HG03575 (cell line): Measurements from ENCODE around the gene SLC18B1.

Source experiments
- ATAC-seq: cut with Tn5 transposase; IDR thresholded peaks from one replicate; pipeline ENCODE4 v1.9.1; 2021; ENCODE audit not compliant: unreplicated experiment, insufficient number of reproducible peaks, low FRiP score; ENCODE audit errors: extremely low read depth

Gene SLC18B1

DNA sequence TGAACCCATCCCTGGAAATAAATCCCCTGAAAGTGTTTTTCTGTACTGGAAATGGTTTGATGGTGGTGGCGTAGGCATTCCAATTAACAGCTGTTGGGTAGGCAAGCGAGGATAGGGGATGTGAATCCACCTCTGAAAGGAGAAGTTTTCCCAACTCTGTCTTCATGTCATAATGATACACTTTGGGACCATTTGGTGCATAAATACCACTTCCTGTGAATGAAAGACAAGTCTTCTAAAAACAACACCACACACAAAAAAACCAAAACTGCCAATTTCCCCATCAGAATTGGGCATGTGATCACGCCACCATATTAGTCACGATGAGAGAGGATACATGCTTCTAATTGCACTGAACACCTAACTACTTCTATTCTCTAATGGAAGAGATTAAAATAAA lies 47.1 kb downstream of the SLC18B1 start:
- ATAC-seq = peak; percentile 37

DNA sequence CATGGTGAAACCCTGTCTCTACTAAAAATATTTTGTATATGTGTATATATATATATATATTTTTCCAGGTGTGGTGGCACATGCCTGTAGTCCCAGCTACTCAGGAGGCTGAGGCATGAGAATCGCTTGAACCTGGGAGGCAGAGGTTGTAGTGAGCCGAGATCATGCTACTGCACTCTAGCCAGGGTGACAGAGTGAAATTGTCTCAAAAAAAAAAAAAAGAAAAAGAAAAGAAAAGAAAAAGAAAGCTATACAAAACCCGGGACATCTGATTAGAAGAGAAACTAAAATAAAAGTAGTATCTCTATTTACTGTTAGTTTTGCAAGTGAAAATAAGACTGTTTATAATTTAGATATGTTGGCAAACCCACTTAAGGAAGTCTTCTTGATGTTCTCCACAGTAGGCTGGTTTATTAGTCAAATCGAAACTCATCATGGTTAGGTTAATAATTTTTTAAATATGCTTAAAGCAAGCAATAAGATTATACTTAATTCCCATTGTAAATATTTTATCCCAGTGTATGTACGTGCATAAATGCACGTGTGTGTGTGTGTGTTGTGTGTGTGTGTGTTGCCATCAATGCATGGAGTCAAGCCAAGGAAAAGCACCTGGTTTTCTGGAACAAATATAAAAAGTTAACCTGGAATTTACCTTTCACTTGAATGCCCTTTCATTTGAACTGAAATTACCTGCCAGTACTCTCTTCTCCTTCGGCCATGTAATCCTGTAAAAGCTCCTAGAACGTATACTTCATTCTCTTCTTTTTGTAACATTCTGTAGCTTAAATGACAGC lies 47.8 kb downstream of the SLC18B1 start:
- ATAC-seq = peak; percentile 94

DNA sequence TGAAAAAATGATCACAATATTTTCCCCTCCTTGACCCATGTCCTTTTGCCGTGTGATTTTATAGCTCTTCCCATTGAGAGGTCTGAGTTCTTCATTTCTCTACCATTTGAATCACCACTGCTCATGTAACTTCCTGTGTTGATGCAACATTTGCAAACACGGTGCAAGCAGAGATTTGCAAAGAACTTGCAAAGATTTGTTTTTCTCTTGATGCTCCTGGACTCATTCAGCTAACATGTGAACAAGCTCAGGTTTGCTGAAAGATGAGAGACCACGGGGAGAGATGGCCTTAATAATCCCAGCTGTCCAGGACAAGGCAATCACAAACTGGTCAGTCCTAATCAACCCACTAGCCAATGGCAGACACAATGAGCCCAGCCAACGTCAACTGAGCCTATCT lies 49.3 kb downstream of the SLC18B1 start:
- ATAC-seq = no peak

DNA sequence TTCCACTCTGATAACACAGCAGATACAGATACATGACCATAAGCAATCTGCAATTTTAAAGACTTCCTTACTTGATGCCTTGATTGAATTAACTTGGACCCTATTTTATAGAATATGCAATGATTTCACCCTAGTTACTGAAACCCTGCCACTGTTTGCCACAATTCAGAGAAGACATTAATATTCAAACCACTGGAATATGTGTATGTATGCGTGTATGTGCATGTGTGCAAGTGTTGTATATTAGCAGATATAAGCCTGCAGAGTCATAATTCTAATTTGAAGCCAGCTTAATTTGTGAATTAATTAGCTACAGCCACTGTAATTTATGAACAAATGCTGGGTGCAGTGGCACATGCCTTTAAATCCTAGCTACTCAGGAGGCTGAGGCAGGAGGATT lies 50.0 kb downstream of the SLC18B1 start:
- ATAC-seq = no peak

DNA sequence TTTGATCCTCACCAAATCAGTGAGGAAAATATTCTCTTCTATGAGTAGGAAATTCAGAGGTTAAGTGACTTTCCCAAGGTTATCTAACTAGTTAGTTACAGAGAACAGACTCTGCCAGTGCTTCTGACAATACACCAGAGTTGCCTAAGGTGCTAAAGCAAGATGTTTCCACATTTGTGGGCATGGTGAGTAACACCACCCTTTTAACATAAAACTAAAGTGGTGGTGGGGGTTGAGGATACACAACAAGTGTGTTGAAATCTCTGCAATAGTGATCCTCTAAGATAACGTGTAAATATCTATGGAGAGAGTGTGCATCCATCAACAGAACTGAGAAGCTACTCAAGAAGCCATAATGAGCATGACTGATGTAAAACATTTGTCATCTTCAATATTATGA lies 52.4 kb downstream of the SLC18B1 start:
- ATAC-seq = no peak

DNA sequence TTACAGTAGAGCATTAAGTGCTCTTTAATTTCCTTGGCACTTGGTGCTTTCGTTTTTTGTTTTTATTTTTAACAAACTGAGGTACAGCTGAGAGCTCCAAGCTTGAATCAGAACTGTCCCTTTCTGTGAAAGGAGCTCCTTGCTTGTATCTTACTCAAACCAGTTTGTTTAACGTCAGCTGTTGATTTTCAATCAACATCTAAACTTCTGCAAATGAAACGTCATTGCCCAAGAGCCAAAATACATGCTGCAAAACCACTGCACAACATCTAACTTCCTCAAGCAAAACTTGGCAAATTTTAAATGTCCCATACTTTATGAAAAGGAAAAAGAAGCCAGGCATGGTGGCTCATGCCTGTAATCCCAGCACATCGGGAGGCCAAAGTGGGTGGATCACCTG lies 55.9 kb downstream of the SLC18B1 start:
- ATAC-seq = no peak

DNA sequence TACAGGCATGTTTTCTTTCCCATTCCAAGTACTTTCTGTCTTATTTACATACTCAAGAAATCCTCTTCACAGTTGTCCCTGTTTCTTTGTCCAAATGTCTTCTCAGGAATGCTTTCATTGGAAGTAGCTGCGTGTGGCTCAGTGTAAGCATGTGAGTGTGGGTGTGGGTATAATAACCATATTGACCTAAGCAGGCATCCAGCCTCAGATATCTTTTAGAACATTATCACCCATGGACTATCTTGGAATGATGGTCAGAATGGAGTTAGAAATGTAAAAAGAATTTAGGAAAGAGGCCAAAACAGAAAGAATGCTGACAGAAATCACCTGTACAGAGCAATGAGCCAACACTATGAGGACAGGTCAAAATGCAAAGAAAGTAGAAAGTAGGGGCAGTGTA lies 57.2 kb downstream of the SLC18B1 start:
- no peak for ATAC-seq

DNA sequence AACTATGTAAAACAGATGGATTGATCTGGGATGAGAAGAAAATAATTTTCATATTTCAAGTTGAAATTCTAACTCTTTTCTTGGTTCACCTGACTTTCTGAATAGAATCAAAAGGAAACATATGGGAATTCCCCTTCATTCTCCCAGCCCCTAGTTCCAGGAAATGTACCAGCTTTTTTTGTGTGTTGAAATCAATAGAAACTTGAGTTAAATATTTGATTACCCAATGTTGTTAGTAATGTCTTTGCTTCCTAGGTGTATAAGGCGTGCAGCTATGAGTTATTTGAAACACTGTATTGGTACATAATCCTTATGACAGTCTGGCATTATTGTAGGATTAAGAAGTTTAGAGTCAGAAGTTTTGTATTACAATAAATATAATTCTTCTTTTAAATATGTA lies 62.2 kb downstream of the SLC18B1 start:
- no peak for ATAC-seq

DNA sequence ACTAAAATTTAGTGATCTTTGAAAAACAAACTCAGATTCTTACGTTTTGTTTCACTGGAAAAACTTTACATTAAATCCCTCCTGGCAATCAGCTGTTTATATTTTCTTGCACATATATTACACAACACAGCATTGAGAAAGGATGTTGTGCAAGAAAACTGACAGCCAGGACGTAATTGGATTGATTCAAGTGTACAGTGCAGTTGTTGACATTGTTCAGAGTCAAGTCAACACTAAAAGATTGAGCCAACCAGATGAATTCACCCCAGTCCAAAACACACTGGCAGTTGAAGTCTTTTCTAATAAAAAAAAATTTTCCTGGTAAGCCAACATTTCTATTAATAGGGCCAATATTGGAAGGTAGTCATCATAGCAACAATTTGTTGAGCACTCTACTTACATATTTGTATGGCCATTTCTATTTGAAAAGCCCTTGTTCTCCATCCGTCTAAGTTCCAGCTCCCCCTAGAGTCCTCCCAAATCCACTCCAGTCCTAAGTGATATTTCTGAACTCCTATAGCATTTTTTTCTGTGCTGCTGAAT lies 63.7 kb downstream of the SLC18B1 start:
- no peak for ATAC-seq

DNA sequence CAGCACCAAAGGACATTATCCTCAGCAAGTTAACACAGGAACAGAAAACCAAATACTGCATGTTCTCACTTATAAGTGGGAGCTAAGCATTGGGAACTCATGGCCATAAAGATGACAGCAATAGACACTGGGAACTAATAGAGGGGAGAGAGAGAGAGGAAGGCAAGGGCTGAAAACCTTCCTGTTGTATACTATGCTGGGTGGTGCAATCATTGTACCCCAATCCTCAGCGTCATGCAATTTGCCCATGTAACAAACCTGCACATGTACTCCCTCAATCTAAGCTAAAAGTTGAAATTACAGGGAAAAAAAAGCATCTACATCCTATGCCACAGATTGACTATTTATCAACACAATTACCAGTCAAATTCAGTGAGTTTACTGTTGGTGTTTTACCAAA lies 64.6 kb downstream of the SLC18B1 start:
- no peak for ATAC-seq

DNA sequence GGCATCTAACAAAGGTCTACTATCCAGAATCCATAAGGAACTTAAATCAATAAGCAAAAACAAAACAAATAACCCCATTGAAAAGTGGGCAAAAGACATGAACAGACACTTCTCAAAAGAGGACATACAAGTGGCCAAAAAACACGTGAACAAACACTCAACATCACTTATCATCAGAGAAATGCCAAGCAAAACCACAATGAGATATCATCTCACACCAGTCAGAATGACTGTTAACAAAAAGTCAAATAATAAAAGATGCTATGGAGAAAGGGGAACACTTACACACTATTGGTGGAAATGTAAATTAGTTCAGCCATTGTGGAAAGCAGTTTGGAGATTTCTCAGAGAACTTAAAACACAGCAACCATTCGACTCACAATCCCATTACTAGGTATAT lies 65.2 kb downstream of the SLC18B1 start:
- ATAC-seq = no peak

DNA sequence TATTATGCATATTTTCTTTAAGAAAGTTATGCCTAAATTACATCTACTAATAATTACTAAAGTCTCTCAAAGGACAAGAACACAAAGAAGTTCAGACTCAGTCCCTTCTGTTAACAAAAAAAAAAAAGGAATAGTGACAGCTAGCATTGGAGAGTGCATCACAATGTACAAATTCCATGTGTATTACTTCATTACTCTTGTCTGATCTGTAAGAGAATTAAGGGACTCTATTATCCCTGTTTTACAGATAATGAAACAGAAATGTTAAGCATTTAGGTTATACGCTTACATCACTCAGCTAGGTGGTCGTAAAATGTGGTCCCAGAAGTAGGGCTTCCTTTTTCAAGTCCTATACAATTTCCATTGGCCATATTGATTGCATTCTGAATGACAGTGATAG lies 67.4 kb downstream of the SLC18B1 start:
- no peak for ATAC-seq

DNA sequence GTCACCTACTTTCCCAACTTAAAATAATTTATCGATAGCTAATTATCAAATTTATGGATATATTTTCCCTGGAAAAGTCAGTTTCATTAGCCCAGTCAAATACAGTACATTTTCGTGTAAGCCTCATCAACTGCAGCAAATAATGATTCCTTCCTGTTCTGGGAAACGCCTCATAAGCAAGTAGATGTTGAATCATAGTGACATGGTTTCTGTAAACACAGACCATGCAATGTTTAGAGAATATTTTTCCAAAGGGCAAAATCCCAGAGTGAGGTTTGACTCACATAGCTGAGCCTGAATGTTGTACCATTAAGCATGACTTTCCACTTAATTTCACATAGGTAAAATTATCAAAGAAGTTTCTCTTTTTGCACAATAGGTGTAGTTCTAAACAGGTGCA lies 67.9 kb downstream of the SLC18B1 start:
- ATAC-seq = no peak

DNA sequence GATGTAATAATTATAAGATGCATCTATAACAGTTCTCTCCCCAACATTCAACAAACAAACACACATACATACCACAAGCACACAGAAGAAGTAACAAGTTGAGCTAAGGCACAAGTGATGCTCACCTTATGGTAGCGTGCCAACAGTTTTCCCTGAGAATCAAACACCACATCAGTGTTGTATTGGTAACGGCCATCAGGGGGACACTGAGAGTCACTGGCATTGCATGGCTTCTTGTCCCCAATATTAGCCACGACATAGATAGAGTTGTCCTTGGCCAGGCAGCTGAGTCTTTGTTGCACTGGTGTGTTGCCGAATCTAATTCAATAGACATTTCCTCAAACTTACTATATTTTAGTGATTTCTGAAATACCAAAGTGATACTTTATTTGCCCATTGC lies 69.8 kb downstream of the SLC18B1 start:
- no peak for ATAC-seq

DNA sequence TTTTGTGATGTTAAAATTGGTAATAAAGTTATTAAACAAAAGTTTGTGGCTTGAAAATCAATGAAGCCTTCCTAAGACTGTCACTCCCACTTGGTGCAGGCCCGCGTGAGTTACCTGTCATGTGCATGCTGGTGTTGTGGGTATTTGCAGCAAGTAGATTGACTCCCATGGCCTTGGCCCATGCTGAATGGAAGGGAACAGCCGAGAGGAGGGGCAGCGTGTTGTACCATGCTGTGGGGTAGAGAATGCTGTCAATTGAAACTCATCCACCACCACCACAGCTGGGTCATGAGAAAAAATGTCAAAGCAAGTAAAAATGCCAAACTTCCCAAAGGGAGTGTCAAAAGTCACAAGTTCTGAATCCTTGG lies 71.8 kb downstream of the SLC18B1 start:
- ATAC-seq = no peak

DNA sequence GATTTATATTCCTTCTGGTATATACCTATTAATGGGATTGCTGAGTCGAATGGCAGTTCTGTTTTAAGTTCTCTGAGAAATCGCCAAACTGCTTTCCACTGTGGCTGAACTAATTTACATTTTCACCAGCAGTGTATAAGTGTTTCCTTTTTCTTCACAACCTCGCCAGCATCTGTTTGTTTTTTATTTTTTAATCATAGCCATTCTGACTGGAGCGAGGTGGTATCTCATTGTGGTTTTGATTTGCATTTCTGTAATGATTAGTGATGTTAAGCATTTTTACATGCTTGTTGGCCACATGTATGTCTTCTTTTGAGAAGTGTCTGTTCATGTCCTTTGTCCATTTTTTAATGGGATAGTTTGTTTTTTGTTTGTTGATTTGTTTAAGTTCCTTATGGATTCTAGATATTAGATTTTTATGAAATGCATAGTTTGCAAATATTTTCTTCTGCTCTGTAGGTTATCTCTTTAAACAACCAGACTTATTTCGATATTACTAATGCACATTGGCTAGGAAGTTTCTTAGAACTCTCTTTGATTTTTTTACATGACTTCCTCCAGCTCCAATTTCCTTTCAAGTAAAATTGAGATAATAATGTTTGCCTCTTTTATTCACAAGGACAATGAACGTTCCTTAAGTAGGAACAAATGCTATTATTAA lies 72.4 kb downstream of the SLC18B1 start:
- ATAC-seq = peak; percentile 77

DNA sequence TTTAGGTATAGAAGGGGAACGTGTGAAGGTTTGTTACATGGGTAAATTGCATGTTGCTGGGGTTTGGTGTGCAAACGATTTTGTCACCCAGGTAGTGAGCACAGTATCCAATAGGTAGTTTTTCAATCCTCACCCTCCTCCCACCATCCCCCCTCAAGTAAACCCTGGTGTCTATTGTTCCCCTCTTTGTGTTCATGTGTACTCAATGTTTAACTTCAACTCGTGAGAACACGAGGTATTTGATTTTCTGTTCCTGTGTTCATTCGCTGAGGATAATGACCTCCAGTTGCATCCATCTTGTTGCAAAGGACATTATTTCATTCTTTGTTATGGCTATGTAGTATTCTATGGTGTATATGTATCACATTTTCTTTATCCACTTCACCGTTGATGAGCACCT lies 73.0 kb downstream of the SLC18B1 start:
- ATAC-seq = peak; percentile 6

DNA sequence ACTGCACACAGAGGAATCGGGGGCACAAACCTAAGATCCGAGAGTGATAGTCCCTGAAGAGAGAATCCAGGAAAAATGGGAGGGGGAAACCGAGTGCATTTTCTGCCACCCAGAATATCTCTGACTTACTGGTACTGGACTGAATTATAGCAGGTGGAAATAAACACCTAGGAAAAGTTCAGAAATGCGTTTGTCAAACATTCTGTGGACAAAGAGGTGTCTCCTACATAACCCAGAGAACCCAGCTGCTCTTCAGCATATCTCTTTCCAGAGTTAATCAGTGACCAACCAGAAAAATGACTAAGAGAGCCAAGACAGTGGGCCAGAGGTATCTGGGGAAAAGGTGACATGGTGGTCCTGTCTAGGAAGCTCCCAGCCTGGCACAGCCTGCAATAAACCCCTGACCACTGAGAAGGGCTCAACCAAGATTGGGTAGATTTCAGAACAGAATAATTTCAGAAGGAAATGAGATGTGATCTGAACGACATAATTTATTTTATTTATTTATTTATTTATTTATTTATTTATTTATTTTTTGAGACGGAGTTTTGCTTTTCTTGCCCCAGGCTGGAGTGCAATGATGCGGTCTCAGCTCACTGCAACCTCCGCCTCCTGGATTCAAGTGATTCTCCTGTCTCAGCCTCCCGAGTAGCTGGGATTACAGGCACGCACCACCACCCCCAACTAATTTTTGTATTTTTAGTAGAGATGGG lies 78.5 kb downstream of the SLC18B1 start:
- ATAC-seq = no peak
